ENCODE data around the gene TMEM161B. TPM values are rescaled to one million over a fixed set of nuclear protein-coding genes. Genes with fewer than 3 reads are reported as not detected.

Gene TMEM161B
- total and polyA plus RNA-seq, 9 donors, result 9.8 to 22.9 (median 16.1) TPM

- H3K9me3 ChIP-seq, result no peaks in the 10 kb centered on the region
- no peak for DNase-seq
- intact Hi-C loops (cut with DNase I), result no loop called here
- no peaks in the 10 kb centered on the region for H3K4me1 ChIP-seq (ENCODE audit: insufficient read depth)
- H3K27me3 ChIP-seq, result no peaks in the 10 kb centered on the region
- H3K36me3 ChIP-seq, result no peaks in the 10 kb centered on the region
- WGBS, 3 donors, result 67 to 87% (median 78%) methylated on average over 2 of the region's 2 CpGs
- H3K4me3 ChIP-seq, result no peak overlapping the region
- H3K27ac ChIP-seq, result no peak overlapping the region
- TF ChIP-seq POLR2A (IDR thresholded peaks at IDR 0.05) (no peak), EP300 (IDR thresholded peaks at IDR 0.05) (no peak), CTCF (IDR thresholded peaks at IDR 0.05) (no peak)
Observed at GRCh38 chr5:88158056-88158455, 110.6 kb downstream of the TMEM161B start.

GRCh38 chr5:88154891-88155290, 113.8 kb downstream of the TMEM161B start:
- Histone ChIP-seq H3K36me3 (no peaks in the 10 kb centered on the region), H3K9me3 (no peaks in the 10 kb centered on the region), H3K4me3 (no peak overlapping the region), H3K4me1 (ENCODE audit: insufficient read depth) (no peaks in the 10 kb centered on the region), H3K27me3 (no peaks in the 10 kb centered on the region), H3K27ac (no peak overlapping the region)
- TF ChIP-seq CTCF (IDR thresholded peaks at IDR 0.05), result no peak
- no peak for TF ChIP-seq EP300 (IDR thresholded peaks at IDR 0.05)
- TF ChIP-seq POLR2A (IDR thresholded peaks at IDR 0.05), result no peak
- 80 to 93% (median 86%) methylated on average over 1 of the region's 1 CpG for WGBS, 3 donors
- no peak for DNase-seq
- intact Hi-C loops (cut with DNase I), result no loop called here

- H3K9me3 ChIP-seq, result no peaks in the 10 kb centered on the region
- H3K4me3 ChIP-seq, result no peak overlapping the region
- DNase-seq, result no peak
- H3K27me3 ChIP-seq, result no peaks in the 10 kb centered on the region
- no peaks in the 10 kb centered on the region for H3K4me1 ChIP-seq (ENCODE audit: insufficient read depth)
- no peak overlapping the region for H3K27ac ChIP-seq
- H3K36me3 ChIP-seq, result no peaks in the 10 kb centered on the region
- TF ChIP-seq POLR2A (IDR thresholded peaks at IDR 0.05) (no peak), EP300 (IDR thresholded peaks at IDR 0.05) (no peak), CTCF (IDR thresholded peaks at IDR 0.05) (no peak)
- intact Hi-C loops (cut with DNase I), result no loop called here
Observed at GRCh38 chr5:88150747-88151146, 117.9 kb downstream of the TMEM161B start.

GRCh38 chr5:88145611-88146467, 122.8 kb downstream of the TMEM161B start:
- H3K4me3 ChIP-seq, result no peak overlapping the region
- no peaks in the 10 kb centered on the region for H3K9me3 ChIP-seq
- intact Hi-C loops (cut with DNase I), result loop anchor here in 1 of 4 donors (10.0 kb wide), 1 partner anchor 129 kb away; no protein-coding TSS in a partner anchor
- TF ChIP-seq CTCF (IDR thresholded peaks at IDR 0.05) (no peak), EP300 (IDR thresholded peaks at IDR 0.05) (no peak), POLR2A (IDR thresholded peaks at IDR 0.05) (no peak)
- H3K4me1 ChIP-seq (ENCODE audit: insufficient read depth), result peaks cover 1% of the 10 kb centered on the region
- no peak overlapping the region for H3K27ac ChIP-seq
- WGBS, 3 donors, result 28 to 37% (median 32%) methylated on average over 26 of the region's 26 CpGs
- DNase-seq, result peak in 1 of 5 donors; percentile 14
- H3K36me3 ChIP-seq, result no peaks in the 10 kb centered on the region
- H3K27me3 ChIP-seq, result no peaks in the 10 kb centered on the region
